Upper lobe of left lung (tissue), 4 donors: Measurements from ENCODE around the gene C6orf136.

Source experiments
- EP300 ChIP-seq, 4 donors: sonication (generic); formaldehyde crosslinking; IDR thresholded peaks; one replicate each; pipeline ENCODE4 v1.5.1; 2017; ENCODE audit warnings: antibody characterized with exemption in 4 of 4, control low read depth in 2 of 4
- POLR2A ChIP-seq, 4 donors: fragments of 450-650 bp; IDR thresholded peaks; one replicate each; pipeline ENCODE4 v1.5.1; 2016 to 2017; ENCODE audit warnings: antibody characterized with exemption in 4 of 4, mild to moderate bottlenecking in 2 of 4
- POLR2AphosphoS5 ChIP-seq, 2 donors: sonication (generic); formaldehyde crosslinking; IDR thresholded peaks; one replicate each; pipeline ENCODE4 v1.5.1; 2017; ENCODE audit warnings: antibody characterized with exemption in 2 of 2
- TF ChIP-seq, protein P1 (sequence below), 6 experiments: fragments of 450-650 bp in 4 of 6; fragments of 200-600 bp in 2 of 6; sonication (generic) in 2 of 6; IDR thresholded peaks; one replicate each; pipeline ENCODE4 v1.5.1; 2016 to 2019; ENCODE audit warnings: antibody characterized with exemption in 6 of 6

DNA sequence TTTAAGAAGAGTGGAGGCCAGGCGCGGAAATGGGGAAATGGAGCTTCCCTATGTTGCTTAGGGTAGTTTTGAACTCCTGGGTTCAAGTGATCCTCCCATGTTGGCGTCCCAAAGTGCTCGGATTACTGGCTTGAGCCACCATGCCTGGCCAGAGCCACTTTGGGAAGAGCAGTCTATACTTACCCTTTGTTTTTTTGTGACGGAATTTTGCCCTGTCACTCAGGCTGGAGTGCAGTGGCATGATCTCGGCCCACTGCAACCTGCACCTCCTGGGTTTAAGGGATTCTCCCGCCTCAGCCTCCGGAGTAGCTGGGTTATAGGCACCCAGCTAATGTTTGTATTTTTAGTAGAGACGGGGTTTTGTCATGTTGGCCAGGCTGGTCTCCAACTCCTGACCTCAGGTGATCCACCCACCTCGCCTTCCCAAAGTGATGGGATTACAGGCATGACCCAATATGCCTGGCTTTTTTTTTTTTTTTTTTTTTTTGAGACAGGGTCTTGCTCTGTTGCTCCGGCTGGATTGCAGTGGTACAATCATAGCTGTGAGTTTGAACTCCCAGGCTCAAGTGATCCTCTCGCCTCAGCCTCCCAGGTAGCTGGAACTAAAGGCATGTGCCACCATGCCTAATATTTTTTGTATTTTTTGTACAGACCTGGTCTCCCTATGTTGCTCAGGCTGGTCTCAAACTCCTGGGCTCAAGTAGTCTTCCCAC is 47.9 kb upstream of the C6orf136 start:
- TF ChIP-seq, protein P1, sequence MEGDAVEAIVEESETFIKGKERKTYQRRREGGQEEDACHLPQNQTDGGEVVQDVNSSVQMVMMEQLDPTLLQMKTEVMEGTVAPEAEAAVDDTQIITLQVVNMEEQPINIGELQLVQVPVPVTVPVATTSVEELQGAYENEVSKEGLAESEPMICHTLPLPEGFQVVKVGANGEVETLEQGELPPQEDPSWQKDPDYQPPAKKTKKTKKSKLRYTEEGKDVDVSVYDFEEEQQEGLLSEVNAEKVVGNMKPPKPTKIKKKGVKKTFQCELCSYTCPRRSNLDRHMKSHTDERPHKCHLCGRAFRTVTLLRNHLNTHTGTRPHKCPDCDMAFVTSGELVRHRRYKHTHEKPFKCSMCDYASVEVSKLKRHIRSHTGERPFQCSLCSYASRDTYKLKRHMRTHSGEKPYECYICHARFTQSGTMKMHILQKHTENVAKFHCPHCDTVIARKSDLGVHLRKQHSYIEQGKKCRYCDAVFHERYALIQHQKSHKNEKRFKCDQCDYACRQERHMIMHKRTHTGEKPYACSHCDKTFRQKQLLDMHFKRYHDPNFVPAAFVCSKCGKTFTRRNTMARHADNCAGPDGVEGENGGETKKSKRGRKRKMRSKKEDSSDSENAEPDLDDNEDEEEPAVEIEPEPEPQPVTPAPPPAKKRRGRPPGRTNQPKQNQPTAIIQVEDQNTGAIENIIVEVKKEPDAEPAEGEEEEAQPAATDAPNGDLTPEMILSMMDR (IDR thresholded peaks at IDR 0.05): no peak
- TF ChIP-seq POLR2A (IDR thresholded peaks at IDR 0.05) (no peak), EP300 (IDR thresholded peaks at IDR 0.05) (no peak), POLR2AphosphoS5 (IDR thresholded peaks at IDR 0.05) (no peak)
